GM23338 (cell line): ENCODE data around the gene CHRM5. TPM values are rescaled to one million over a fixed set of nuclear protein-coding genes. Genes with fewer than 3 reads are reported as not detected.

Experiments
- ATAC-seq: fragments of 200-7000 bp; cut with Tn5 transposase; 3 replicates; pipeline ENCODE4 v1.9.1; 2020
- DNase-seq: peaks from one replicate; pipeline ENCODE4 v3.0.0-alpha.2; 2015; ENCODE audit warnings: low spot score
- H2AFZ ChIP-seq: fragments of 200-600 bp; sonication (generic); 2 replicates; pipeline ENCODE4 v1.8.0; 2016; ENCODE audit warnings: antibody characterized with exemption, mild to moderate bottlenecking, moderate library complexity
- H3F3A ChIP-seq: fragments of 200-600 bp; sonication (generic); replicated peaks from 2 replicates; pipeline ENCODE4 v1.8.0; 2017; ENCODE audit warnings: antibody characterized with exemption, mixed run types, low read depth
- H3K27ac ChIP-seq: fragments of 200-600 bp; sonication (generic); 2 replicates; pipeline ENCODE4 v1.6.1; 2016; ENCODE audit warnings: low read depth
- H3K27me3 ChIP-seq: fragments of 200-600 bp; sonication (generic); 2 replicates; pipeline ENCODE4 v1.8.0; 2016; ENCODE audit warnings: mild to moderate bottlenecking, mixed run types, moderate library complexity; ENCODE audit not compliant: insufficient read depth
- H3K36me3 ChIP-seq: fragments of 200-600 bp; sonication (generic); 2 replicates; pipeline ENCODE4 v1.8.0; 2016; ENCODE audit warnings: mild to moderate bottlenecking; ENCODE audit not compliant: insufficient read depth
- H3K4me1 ChIP-seq: fragments of 200-600 bp; sonication (generic); 2 replicates; pipeline ENCODE4 v1.8.0; 2016; ENCODE audit warnings: mild to moderate bottlenecking, moderate library complexity; ENCODE audit not compliant: insufficient read depth
- H3K4me2 ChIP-seq: fragments of 200-600 bp; sonication (generic); 2 replicates; pipeline ENCODE4 v1.7.1; 2017; ENCODE audit warnings: mixed run types
- H3K4me3 ChIP-seq: fragments of 200-600 bp; sonication (generic); 2 replicates; pipeline ENCODE4 v1.6.1; 2016; ENCODE audit warnings: mixed run types
- H3K79me2 ChIP-seq: fragments of 200-600 bp; sonication (generic); replicated peaks from 2 replicates; pipeline ENCODE4 v1.8.0; 2017; ENCODE audit warnings: mild to moderate bottlenecking; ENCODE audit not compliant: insufficient read depth
- H3K9me2 ChIP-seq: fragments of 200-600 bp; sonication (generic); 2 replicates; pipeline ENCODE4 v1.8.0; 2017; ENCODE audit not compliant: insufficient read depth
- H4K20me1 ChIP-seq: fragments of 200-600 bp; sonication (generic); replicated peaks from 2 replicates; pipeline ENCODE4 v1.8.0; 2017; ENCODE audit warnings: mild to moderate bottlenecking; ENCODE audit not compliant: insufficient read depth
- H3K27ac Mint-ChIP-seq: 2 replicates; pipeline ENCODE4 v1.8.0; 2020; ENCODE audit warnings: inconsistent platforms, mild to moderate bottlenecking, moderate library complexity, mixed read lengths
- H3K27me3 Mint-ChIP-seq: 3 replicates; pipeline ENCODE4 v1.8.0; 2022; ENCODE audit warnings: low read depth, mild to moderate bottlenecking, moderate library complexity, mixed read lengths, inconsistent platforms; ENCODE audit not compliant: insufficient read depth, poor library complexity
- H3K36me3 Mint-ChIP-seq: 3 replicates; pipeline ENCODE4 v1.8.0; 2021; ENCODE audit warnings: low read depth, mild to moderate bottlenecking, inconsistent platforms, moderate library complexity, mixed read lengths
- H3K4me1 Mint-ChIP-seq: 3 replicates; pipeline ENCODE4 v1.8.0; 2020; ENCODE audit warnings: mild to moderate bottlenecking, inconsistent platforms, mixed read lengths
- H3K4me3 Mint-ChIP-seq: 3 replicates; pipeline ENCODE4 v1.8.0; 2021; ENCODE audit warnings: moderate library complexity, mild to moderate bottlenecking, inconsistent platforms, mixed read lengths
- H3K9me3 Mint-ChIP-seq: 3 replicates; pipeline ENCODE4 v1.8.0; 2020; ENCODE audit warnings: moderate library complexity, mild to moderate bottlenecking, inconsistent platforms, mixed read lengths
- CREB1 ChIP-seq: fragments of 250-450 bp; sonication (Bioruptor Pico); IDR thresholded peaks from 2 replicates; pipeline ENCODE4 v1.5.0; 2020; ENCODE audit warnings: low read depth, mild to moderate bottlenecking, moderate library complexity
- CTCF ChIP-seq, 2 experiments: fragments of 200-600 bp in 1 of 2; sonication (generic) in 1 of 2; conservative IDR thresholded peaks; 2 replicates each; pipeline versions ENCODE4 v1.5.1 to v1.6.1; 2016 to 2017; ENCODE audit warnings: antibody characterized with exemption in 2 of 2, low read depth in 2 of 2, mild to moderate bottlenecking in 2 of 2, moderate library complexity in 1 of 2
- ETS1 ChIP-seq: IDR thresholded peaks from 2 replicates; pipeline ENCODE4 v1.6.1; 2016; ENCODE audit warnings: antibody characterized with exemption
- EZH2 ChIP-seq: fragments of 200-600 bp; sonication (generic); IDR thresholded peaks from one replicate; pipeline ENCODE4 v1.8.0; 2017; ENCODE audit warnings: antibody characterized with exemption, mild to moderate bottlenecking, low read depth; ENCODE audit not compliant: unreplicated experiment
- EZH2phosphoT487 ChIP-seq: fragments of 200-600 bp; sonication (generic); IDR thresholded peaks from one replicate; pipeline ENCODE4 v1.8.1; 2018; ENCODE audit warnings: antibody characterized with exemption; ENCODE audit not compliant: unreplicated experiment
- JUNB ChIP-seq: IDR thresholded peaks from one replicate; pipeline ENCODE4 v1.6.1; 2016; ENCODE audit warnings: antibody characterized with exemption; ENCODE audit not compliant: unreplicated experiment
- NANOG ChIP-seq: IDR thresholded peaks from 2 replicates; pipeline ENCODE4 v1.6.1; 2016; ENCODE audit warnings: antibody characterized with exemption, borderline replicate concordance
- POLR2AphosphoS5 ChIP-seq: IDR thresholded peaks from 2 replicates; pipeline ENCODE4 v1.6.1; 2016; ENCODE audit warnings: antibody characterized with exemption, low read depth
- REST ChIP-seq: IDR thresholded peaks from one replicate; pipeline ENCODE4 v1.6.1; 2018; ENCODE audit warnings: antibody characterized with exemption; ENCODE audit not compliant: unreplicated experiment
- STAT1 ChIP-seq: IDR thresholded peaks from one replicate; pipeline ENCODE4 v1.6.1; 2016; ENCODE audit warnings: antibody characterized with exemption; ENCODE audit not compliant: unreplicated experiment
- ZNF114 ChIP-seq: fragments of 250-450 bp; sonication (Bioruptor Pico); IDR thresholded peaks from 2 replicates; pipeline ENCODE4 v1.5.0; 2020; ENCODE audit warnings: mild to moderate bottlenecking, moderate library complexity
- ZNF331 ChIP-seq: fragments of 250-450 bp; sonication (Bioruptor Pico); IDR thresholded peaks from 2 replicates; pipeline ENCODE4 v1.5.0; 2020; ENCODE audit warnings: low read depth, mild to moderate bottlenecking, moderate library complexity
- ZNF462 ChIP-seq: fragments of 250-450 bp; sonication (Bioruptor Pico); IDR thresholded peaks from 2 replicates; pipeline ENCODE4 v1.5.0; 2020; ENCODE audit warnings: mild to moderate bottlenecking, moderate library complexity
- polyA plus RNA-seq: library from polyadenylated mRNA; unstranded; fragments of >200 nt; fragmentation: Nextera tagmentation; extraction: Ambion mirVana; gene quantifications from 2 replicates; pipeline ENCODE4 v1.2.1, GENCODE V29; 2016
- total RNA-seq: library from RNA; depleted of rRNA; stranded (reverse); fragments of >200 nt; shearing (Covaris generic); gene quantifications from 2 replicates; pipeline ENCODE4 v1.2.3, GENCODE V29; 2014

The CHRM5 gene
- total and polyA plus RNA-seq, 2 experiments from 2014 or later = not detected

GRCh38 chr15:33975022-33975565 is 6.8 kb downstream of the CHRM5 start:
- ATAC-seq = no peak
- Histone ChIP-seq H3K4me2 (no peak overlapping the region), H3K27ac (no peak overlapping the region), H3F3A (no peaks in the 10 kb centered on the region), H3K36me3 (no peaks in the 10 kb centered on the region), H4K20me1 (no peaks in the 10 kb centered on the region), H3K79me2 (no peaks in the 10 kb centered on the region), H2AFZ (no peak overlapping the region), H3K27me3 (no peaks in the 10 kb centered on the region), H3K4me1 (peaks cover 10% of the 10 kb centered on the region), H3K4me3 (no peak overlapping the region), H3K9me2 (no peaks in the 10 kb centered on the region)
- no peaks in the 10 kb centered on the region for H3K36me3 Mint-ChIP-seq
- no peaks in the 10 kb centered on the region for H3K27me3 Mint-ChIP-seq
- H3K27ac Mint-ChIP-seq = no peak overlapping the region
- H3K4me1 Mint-ChIP-seq = no peaks in the 10 kb centered on the region
- TF ChIP-seq EZH2phosphoT487 (no peak), ZNF114 (CRISPR knock-in tag) (no peak), CREB1 (CRISPR knock-in tag) (no peak), EZH2 (no peak), POLR2AphosphoS5 (no peak), ZNF331 (CRISPR knock-in tag) (no peak), REST (no peak), CTCF (conservative IDR thresholded peaks at IDR 0.05; ENCODE audit: low read depth in 2 of 2) (no peak), ZNF462 (CRISPR knock-in tag) (no peak), ETS1 (no peak), NANOG (no peak), JUNB (no peak), STAT1 (no peak)
- no peak for DNase-seq
- H3K4me3 Mint-ChIP-seq = no peak overlapping the region
- H3K9me3 Mint-ChIP-seq = no peaks in the 10 kb centered on the region
